ENCODE data around the gene ERN2.

Gene ERN2

DNA sequence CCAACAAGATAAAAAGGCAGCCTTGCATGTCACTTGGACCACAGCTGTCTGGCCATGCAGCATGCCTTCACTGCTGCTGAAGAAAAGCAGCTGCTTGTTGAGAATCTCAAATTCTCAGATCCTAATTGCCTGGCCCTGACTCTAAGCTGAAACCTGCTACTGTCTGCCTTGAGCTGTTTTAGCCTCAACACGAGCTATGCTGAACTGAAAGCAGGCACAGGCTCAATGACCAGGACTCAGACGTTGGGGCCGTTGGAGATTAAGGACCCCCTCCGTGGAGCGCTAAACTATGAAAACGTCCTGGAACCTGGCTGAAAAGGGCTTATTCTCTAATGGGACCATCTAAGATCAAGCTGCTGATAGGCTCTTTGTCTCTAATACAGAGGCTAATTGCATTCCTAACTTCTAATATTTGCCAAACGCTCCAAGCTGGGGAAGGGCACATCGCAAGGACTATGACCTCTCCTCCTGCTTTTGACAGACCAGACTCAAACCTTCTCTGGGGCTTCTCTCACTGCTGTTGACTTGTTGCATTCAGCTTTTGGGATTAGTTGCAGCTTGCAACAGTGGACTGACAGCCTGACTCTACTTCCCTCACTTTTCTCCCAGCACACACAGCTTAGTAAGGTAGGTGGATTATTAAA, 38.9 kb downstream of the ERN2 start:
- TF ChIP-seq EZH2 (IDR thresholded peaks at IDR 0.05) (no peak), FOXP2 (optimal IDR thresholded peaks at IDR 0.05; ENCODE audit: control extremely low read depth, extremely low read length, insufficient read depth) (no peak)
- no peak overlapping the region for H3K9ac ChIP-seq (ENCODE audit: insufficient read length)
- peak overlapping the region; percentile 30 for H3K27ac ChIP-seq
- H3K36me3 ChIP-seq (ENCODE audit: insufficient read depth, low read length), result peaks cover 23% of the 10 kb centered on the region; the same call in 1 of the 2 replicates
- DNase-seq (ENCODE audit: low read depth, low spot score), result no peak
- H3K4me3 ChIP-seq, result no peak overlapping the region
- no peaks in the 10 kb centered on the region for H3K9me3 ChIP-seq (ENCODE audit: low read depth, low read length)

GRCh38 chr16:23670137-23670776, 42.8 kb downstream of the ERN2 start:
- no peak overlapping the region for H3K9ac ChIP-seq (ENCODE audit: insufficient read length)
- DNase-seq (ENCODE audit: low read depth, low spot score), result no peak

DNA sequence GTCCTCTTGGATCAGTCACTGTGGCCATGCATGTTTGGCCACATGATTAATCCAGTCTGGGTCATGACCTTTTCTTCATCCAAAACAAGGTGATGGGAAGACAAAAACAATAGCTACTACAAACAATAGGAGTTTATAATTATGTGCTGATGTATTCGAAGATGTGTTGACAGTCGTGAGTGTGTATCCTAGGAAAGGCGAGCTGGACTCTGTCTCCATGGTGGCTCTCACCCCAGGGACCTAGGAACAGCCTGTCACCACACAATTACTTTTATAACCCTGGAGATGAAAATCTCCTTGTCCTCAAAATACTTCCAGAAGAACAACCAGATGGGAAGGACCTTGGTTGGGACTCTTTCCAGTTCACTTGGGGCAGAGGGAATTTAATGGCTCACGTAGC, 44.1 kb downstream of the ERN2 start:
- DNase-seq (ENCODE audit: low read depth, low spot score), result no peak
- no peak overlapping the region for H3K4me3 ChIP-seq
- peaks cover 75% of the 10 kb centered on the region for H3K36me3 ChIP-seq (ENCODE audit: insufficient read depth, low read length)
- no peak overlapping the region for H3K27ac ChIP-seq
- no peak overlapping the region for H3K9ac ChIP-seq (ENCODE audit: insufficient read length)
- no peaks in the 10 kb centered on the region for H3K9me3 ChIP-seq (ENCODE audit: low read depth, low read length)
- TF ChIP-seq EZH2 (IDR thresholded peaks at IDR 0.05), result no peak
- TF ChIP-seq FOXP2 (optimal IDR thresholded peaks at IDR 0.05; ENCODE audit: control extremely low read depth, extremely low read length, insufficient read depth), result no peak
- TF ChIP-seq POLR2AphosphoS5 (IDR thresholded peaks at IDR 0.05; ENCODE audit: borderline replicate concordance, low read depth, low read length), result no peak

More at GRCh38 chr16:23670137-23670776, 42.8 kb downstream of the ERN2 start:
- Histone ChIP-seq H3K4me3 (no peak overlapping the region), H3K36me3 (ENCODE audit: insufficient read depth, low read length) (peaks cover 61% of the 10 kb centered on the region), H3K27ac (no peak overlapping the region), H3K9me3 (ENCODE audit: low read depth, low read length) (no peaks in the 10 kb centered on the region)
- TF ChIP-seq EZH2 (IDR thresholded peaks at IDR 0.05) (no peak), POLR2AphosphoS5 (IDR thresholded peaks at IDR 0.05; ENCODE audit: borderline replicate concordance, low read depth, low read length) (no peak), FOXP2 (optimal IDR thresholded peaks at IDR 0.05; ENCODE audit: control extremely low read depth, extremely low read length, insufficient read depth) (no peak)

GRCh38 chr16:23668225-23668624, 44.8 kb downstream of the ERN2 start:
- H3K9me3 ChIP-seq (ENCODE audit: low read depth, low read length), result no peaks in the 10 kb centered on the region
- H3K36me3 ChIP-seq (ENCODE audit: insufficient read depth, low read length), result peaks cover 79% of the 10 kb centered on the region
- H3K4me3 ChIP-seq, result no peak overlapping the region
- H3K9ac ChIP-seq (ENCODE audit: insufficient read length), result no peak overlapping the region
- TF ChIP-seq EZH2 (IDR thresholded peaks at IDR 0.05) (no peak), FOXP2 (optimal IDR thresholded peaks at IDR 0.05; ENCODE audit: control extremely low read depth, extremely low read length, insufficient read depth) (no peak), POLR2AphosphoS5 (IDR thresholded peaks at IDR 0.05; ENCODE audit: borderline replicate concordance, low read depth, low read length) (no peak)
- DNase-seq (ENCODE audit: low read depth, low spot score), result no peak
- H3K27ac ChIP-seq, result no peak overlapping the region

GRCh38 chr16:23667355-23667659, 45.7 kb downstream of the ERN2 start:
- H3K9me3 ChIP-seq (ENCODE audit: low read depth, low read length), result no peaks in the 10 kb centered on the region
- H3K36me3 ChIP-seq (ENCODE audit: insufficient read depth, low read length), result peaks cover 84% of the 10 kb centered on the region
- TF ChIP-seq EZH2 (IDR thresholded peaks at IDR 0.05) (no peak), POLR2AphosphoS5 (IDR thresholded peaks at IDR 0.05; ENCODE audit: borderline replicate concordance, low read depth, low read length) (no peak), FOXP2 (optimal IDR thresholded peaks at IDR 0.05; ENCODE audit: control extremely low read depth, extremely low read length, insufficient read depth) (no peak)
- no peak overlapping the region for H3K27ac ChIP-seq
- H3K4me3 ChIP-seq, result no peak overlapping the region
- no peak for DNase-seq (ENCODE audit: low read depth, low spot score)
- no peak overlapping the region for H3K9ac ChIP-seq (ENCODE audit: insufficient read length)

GRCh38 chr16:23666571-23667354, 46.3 kb downstream of the ERN2 start:
- no peak overlapping the region for H3K4me3 ChIP-seq
- no peak for DNase-seq (ENCODE audit: low read depth, low spot score)
- no peaks in the 10 kb centered on the region for H3K9me3 ChIP-seq (ENCODE audit: low read depth, low read length)
- H3K27ac ChIP-seq, result no peak overlapping the region
- TF ChIP-seq FOXP2 (optimal IDR thresholded peaks at IDR 0.05; ENCODE audit: control extremely low read depth, extremely low read length, insufficient read depth) (no peak), EZH2 (IDR thresholded peaks at IDR 0.05) (no peak), POLR2AphosphoS5 (IDR thresholded peaks at IDR 0.05; ENCODE audit: borderline replicate concordance, low read depth, low read length) (no peak)
- H3K36me3 ChIP-seq (ENCODE audit: insufficient read depth, low read length), result peaks cover 84% of the 10 kb centered on the region
- no peak overlapping the region for H3K9ac ChIP-seq (ENCODE audit: insufficient read length)

- H3K9me3 ChIP-seq (ENCODE audit: low read depth, low read length), result no peaks in the 10 kb centered on the region
- no peak overlapping the region for H3K9ac ChIP-seq (ENCODE audit: insufficient read length)
- H3K4me3 ChIP-seq, result no peak overlapping the region
- H3K36me3 ChIP-seq (ENCODE audit: insufficient read depth, low read length), result peaks cover 95% of the 10 kb centered on the region
- no peak for DNase-seq (ENCODE audit: low read depth, low spot score)
- no peak for TF ChIP-seq EZH2 (IDR thresholded peaks at IDR 0.05)
- no peak for TF ChIP-seq FOXP2 (optimal IDR thresholded peaks at IDR 0.05; ENCODE audit: control extremely low read depth, extremely low read length, insufficient read depth)
- TF ChIP-seq POLR2AphosphoS5 (IDR thresholded peaks at IDR 0.05; ENCODE audit: borderline replicate concordance, low read depth, low read length), result no peak
- no peak overlapping the region for H3K27ac ChIP-seq
Measured at GRCh38 chr16:23663918-23664317, 49.1 kb downstream of the ERN2 start.

GRCh38 chr16:23651943-23652468, 61.0 kb downstream of the ERN2 start:
- no peak overlapping the region for H3K4me3 ChIP-seq
- no peak for DNase-seq (ENCODE audit: low read depth, low spot score)
- no peak for TF ChIP-seq POLR2AphosphoS5 (IDR thresholded peaks at IDR 0.05; ENCODE audit: borderline replicate concordance, low read depth, low read length)
- H3K9me3 ChIP-seq (ENCODE audit: low read depth, low read length), result no peaks in the 10 kb centered on the region
- no peak overlapping the region for H3K9ac ChIP-seq (ENCODE audit: insufficient read length)
- H3K36me3 ChIP-seq (ENCODE audit: insufficient read depth, low read length), result peaks cover 75% of the 10 kb centered on the region
- H3K27ac ChIP-seq, result no peak overlapping the region
